H1 (cell line): ENCODE measurements around the gene RHBDD1.

Experiments used
- BACH1 ChIP-seq: IDR thresholded peaks from 2 replicates; pipeline ENCODE4 v1.6.1; 2012; ENCODE audit warnings: low read length, improper control_type of control experiment
- BRCA1 ChIP-seq: IDR thresholded peaks from 2 replicates; pipeline ENCODE4 v1.6.1; 2012; ENCODE audit warnings: low read depth, low read length, improper control_type of control experiment
- CTCF ChIP-seq, 3 experiments: IDR thresholded peaks; 1 replicate in 2 of 3; 2 replicates in 1 of 3; pipeline versions ENCODE4 v1.5.1 to v1.6.1; 2011; ENCODE audit warnings: low read length in 3 of 3, mild to moderate bottlenecking in 3 of 3, inconsistent platforms in 2 of 3, low read depth in 1 of 3, moderate library complexity in 1 of 3; ENCODE audit not compliant: insufficient read depth in 1 of 3; ENCODE audit errors: control extremely low read depth in 1 of 3
- EZH2 ChIP-seq: fragments of 200-600 bp; sonication (generic); IDR thresholded peaks from 2 replicates; pipeline ENCODE4 v1.7.1; 2012; ENCODE audit warnings: low read depth, mild to moderate bottlenecking, moderate library complexity, low read length, inconsistent platforms; ENCODE audit not compliant: severe bottlenecking
- JUN ChIP-seq: IDR thresholded peaks from 2 replicates; pipeline ENCODE4 v1.6.1; 2011; ENCODE audit warnings: low read depth, mild to moderate bottlenecking, improper control_type of control experiment, low read length
- JUND ChIP-seq: IDR thresholded peaks from 2 replicates; pipeline ENCODE4 v1.6.1; 2011; ENCODE audit warnings: mild to moderate bottlenecking, improper control_type of control experiment, low read length
- KDM5A ChIP-seq: fragments of 200-600 bp; IDR thresholded peaks from 2 replicates; pipeline ENCODE4 v1.7.1; 2012; ENCODE audit warnings: mild to moderate bottlenecking, low read length, inconsistent platforms, mixed read lengths
- MAFK ChIP-seq: IDR thresholded peaks from 2 replicates; pipeline ENCODE4 v1.6.1; 2012; ENCODE audit warnings: low read depth, mild to moderate bottlenecking, improper control_type of control experiment, low read length
- RAD21 ChIP-seq, 2 experiments: IDR thresholded peaks in 1 of 2; conservative IDR thresholded peaks in 1 of 2; 2 replicates each; pipeline ENCODE4 v1.6.1; 2011; ENCODE audit warnings: low read depth in 2 of 2, low read length in 2 of 2, improper control_type of control experiment in 1 of 2, inconsistent platforms in 1 of 2, mild to moderate bottlenecking in 1 of 2, moderate library complexity in 1 of 2
- SP1 ChIP-seq: IDR thresholded peaks from 2 replicates; pipeline ENCODE4 v1.6.1; 2011; ENCODE audit warnings: low read depth, low read length
- TF ChIP-seq, protein P1 (sequence below): IDR thresholded peaks from 2 replicates; pipeline ENCODE4 v1.6.1; 2012; ENCODE audit warnings: low read length, inconsistent platforms

DNA sequence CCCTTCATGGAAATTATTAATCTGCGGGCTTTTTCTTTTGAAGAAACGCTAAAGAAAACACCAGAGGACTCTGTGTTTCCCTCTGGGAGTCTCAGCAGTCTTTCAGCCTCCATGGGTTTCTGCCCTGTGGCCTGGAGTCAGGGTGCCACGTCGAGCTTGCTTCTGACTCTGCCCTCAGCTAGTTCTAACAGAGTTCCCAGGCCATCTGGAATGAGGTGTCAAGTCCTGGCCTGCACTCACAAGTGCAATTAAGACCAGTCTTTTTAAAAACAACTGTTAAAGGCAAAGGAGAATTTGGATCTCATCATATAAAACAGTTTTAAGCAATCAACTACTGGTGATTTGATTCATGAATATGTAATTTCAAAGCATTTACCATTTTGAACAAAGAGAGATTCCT, 157.3 kb downstream of the RHBDD1 start:
- no peak for TF ChIP-seq SP1
- TF ChIP-seq KDM5A, result no peak
- no peak for TF ChIP-seq CTCF (IDR thresholded peaks at IDR 0.05; ENCODE audit: control extremely low read depth in 1 of 3, insufficient read depth in 1 of 3, low read depth in 1 of 3, low read length in 3 of 3)
- TF ChIP-seq JUN, result no peak
- TF ChIP-seq EZH2, result no peak
- TF ChIP-seq RAD21 (IDR thresholded peaks at IDR 0.05 in 1 of 2, conservative IDR thresholded peaks at IDR 0.05 in 1 of 2; ENCODE audit: low read depth in 2 of 2, low read length in 2 of 2), result no peak
- TF ChIP-seq JUND, result no peak
- no peak for TF ChIP-seq MAFK
- TF ChIP-seq, protein P1, sequence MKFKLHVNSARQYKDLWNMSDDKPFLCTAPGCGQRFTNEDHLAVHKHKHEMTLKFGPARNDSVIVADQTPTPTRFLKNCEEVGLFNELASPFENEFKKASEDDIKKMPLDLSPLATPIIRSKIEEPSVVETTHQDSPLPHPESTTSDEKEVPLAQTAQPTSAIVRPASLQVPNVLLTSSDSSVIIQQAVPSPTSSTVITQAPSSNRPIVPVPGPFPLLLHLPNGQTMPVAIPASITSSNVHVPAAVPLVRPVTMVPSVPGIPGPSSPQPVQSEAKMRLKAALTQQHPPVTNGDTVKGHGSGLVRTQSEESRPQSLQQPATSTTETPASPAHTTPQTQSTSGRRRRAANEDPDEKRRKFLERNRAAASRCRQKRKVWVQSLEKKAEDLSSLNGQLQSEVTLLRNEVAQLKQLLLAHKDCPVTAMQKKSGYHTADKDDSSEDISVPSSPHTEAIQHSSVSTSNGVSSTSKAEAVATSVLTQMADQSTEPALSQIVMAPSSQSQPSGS, result no peak
- no peak for TF ChIP-seq BACH1
- no peak for TF ChIP-seq BRCA1
